Ishikawa (cell line): ENCODE measurements around the gene GALNT14.

Experiments used
- CEBPB ChIP-seq: IDR thresholded peaks from 2 replicates; pipeline ENCODE4 v1.6.1; 2012
- CREB1 ChIP-seq: IDR thresholded peaks from 2 replicates; pipeline ENCODE4 v1.6.1; 2012; ENCODE audit warnings: low read depth
- EGR1 ChIP-seq: IDR thresholded peaks from 2 replicates; pipeline ENCODE4 v1.6.1; 2012
- EP300 ChIP-seq: IDR thresholded peaks from 2 replicates; pipeline ENCODE4 v1.6.1; 2012; ENCODE audit warnings: borderline replicate concordance
- FOXM1 ChIP-seq: IDR thresholded peaks from 2 replicates; pipeline ENCODE4 v1.6.1; 2012; ENCODE audit warnings: low read depth, borderline replicate concordance
- NFIC ChIP-seq: IDR thresholded peaks from 2 replicates; pipeline ENCODE4 v1.6.1; 2012
- RAD21 ChIP-seq: IDR thresholded peaks from 2 replicates; pipeline ENCODE4 v1.6.1; 2012; ENCODE audit warnings: low read depth
- TAF1 ChIP-seq: IDR thresholded peaks from 2 replicates; pipeline ENCODE4 v1.6.1; 2012; ENCODE audit warnings: low read depth, mild to moderate bottlenecking
- TCF12 ChIP-seq: IDR thresholded peaks from 2 replicates; pipeline ENCODE4 v1.6.1; 2012; ENCODE audit warnings: low read depth
- TEAD4 ChIP-seq: IDR thresholded peaks from 2 replicates; pipeline ENCODE4 v1.6.1; 2012
- USF1 ChIP-seq: IDR thresholded peaks from 2 replicates; pipeline ENCODE4 v1.6.1; 2012
- YY1 ChIP-seq: IDR thresholded peaks from 2 replicates; pipeline ENCODE4 v1.6.1; 2012; ENCODE audit warnings: low read depth
- ZBTB7A ChIP-seq: IDR thresholded peaks from 2 replicates; pipeline ENCODE4 v1.6.1; 2012; ENCODE audit warnings: low read depth
- TF ChIP-seq, protein P1 (sequence below): IDR thresholded peaks from 2 replicates; pipeline ENCODE4 v1.6.1; 2012
- TF ChIP-seq, protein P2 (sequence below): IDR thresholded peaks from 2 replicates; pipeline ENCODE4 v1.6.1; 2012; ENCODE audit warnings: low read depth, mild to moderate bottlenecking

GALNT14 gene

DNA sequence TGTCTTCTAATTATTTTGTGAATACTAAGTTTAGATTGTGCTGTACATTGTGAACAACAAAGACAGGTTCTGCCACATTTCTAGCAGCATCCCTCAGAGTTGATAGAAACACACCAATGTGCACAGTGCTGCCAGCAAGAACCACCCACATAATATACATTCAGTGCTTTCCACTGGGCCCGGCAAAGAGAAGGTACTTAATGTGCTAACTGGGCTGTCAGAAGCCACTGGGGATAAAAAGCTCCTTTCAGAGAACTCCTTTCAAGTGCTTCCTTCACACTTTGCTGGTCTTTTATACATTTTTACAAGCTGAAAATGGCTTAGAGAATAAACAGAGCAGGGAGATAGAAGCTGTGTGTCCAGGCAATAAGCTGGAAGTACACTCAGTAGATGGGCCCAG lies 273.0 kb downstream of the GALNT14 start:
- TF ChIP-seq TEAD4 (no peak), NFIC (no peak), EP300 (no peak), CREB1 (no peak), TAF1 (no peak), USF1 (no peak), RAD21 (no peak), FOXM1 (no peak), TCF12 (no peak), ZBTB7A (no peak), CEBPB (no peak), YY1 (no peak), EGR1 (no peak)
- TF ChIP-seq, protein P1, sequence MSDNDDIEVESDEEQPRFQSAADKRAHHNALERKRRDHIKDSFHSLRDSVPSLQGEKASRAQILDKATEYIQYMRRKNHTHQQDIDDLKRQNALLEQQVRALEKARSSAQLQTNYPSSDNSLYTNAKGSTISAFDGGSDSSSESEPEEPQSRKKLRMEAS: no peak
- TF ChIP-seq, protein P2, sequence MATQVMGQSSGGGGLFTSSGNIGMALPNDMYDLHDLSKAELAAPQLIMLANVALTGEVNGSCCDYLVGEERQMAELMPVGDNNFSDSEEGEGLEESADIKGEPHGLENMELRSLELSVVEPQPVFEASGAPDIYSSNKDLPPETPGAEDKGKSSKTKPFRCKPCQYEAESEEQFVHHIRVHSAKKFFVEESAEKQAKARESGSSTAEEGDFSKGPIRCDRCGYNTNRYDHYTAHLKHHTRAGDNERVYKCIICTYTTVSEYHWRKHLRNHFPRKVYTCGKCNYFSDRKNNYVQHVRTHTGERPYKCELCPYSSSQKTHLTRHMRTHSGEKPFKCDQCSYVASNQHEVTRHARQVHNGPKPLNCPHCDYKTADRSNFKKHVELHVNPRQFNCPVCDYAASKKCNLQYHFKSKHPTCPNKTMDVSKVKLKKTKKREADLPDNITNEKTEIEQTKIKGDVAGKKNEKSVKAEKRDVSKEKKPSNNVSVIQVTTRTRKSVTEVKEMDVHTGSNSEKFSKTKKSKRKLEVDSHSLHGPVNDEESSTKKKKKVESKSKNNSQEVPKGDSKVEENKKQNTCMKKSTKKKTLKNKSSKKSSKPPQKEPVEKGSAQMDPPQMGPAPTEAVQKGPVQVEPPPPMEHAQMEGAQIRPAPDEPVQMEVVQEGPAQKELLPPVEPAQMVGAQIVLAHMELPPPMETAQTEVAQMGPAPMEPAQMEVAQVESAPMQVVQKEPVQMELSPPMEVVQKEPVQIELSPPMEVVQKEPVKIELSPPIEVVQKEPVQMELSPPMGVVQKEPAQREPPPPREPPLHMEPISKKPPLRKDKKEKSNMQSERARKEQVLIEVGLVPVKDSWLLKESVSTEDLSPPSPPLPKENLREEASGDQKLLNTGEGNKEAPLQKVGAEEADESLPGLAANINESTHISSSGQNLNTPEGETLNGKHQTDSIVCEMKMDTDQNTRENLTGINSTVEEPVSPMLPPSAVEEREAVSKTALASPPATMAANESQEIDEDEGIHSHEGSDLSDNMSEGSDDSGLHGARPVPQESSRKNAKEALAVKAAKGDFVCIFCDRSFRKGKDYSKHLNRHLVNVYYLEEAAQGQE: no peak

- TF ChIP-seq NFIC (no peak), RAD21 (peak; percentile 37; the same call in 1 of the 2 replicates)
Observed at GRCh38 chr2:30862054-30862651, 276.1 kb downstream of the GALNT14 start.

DNA sequence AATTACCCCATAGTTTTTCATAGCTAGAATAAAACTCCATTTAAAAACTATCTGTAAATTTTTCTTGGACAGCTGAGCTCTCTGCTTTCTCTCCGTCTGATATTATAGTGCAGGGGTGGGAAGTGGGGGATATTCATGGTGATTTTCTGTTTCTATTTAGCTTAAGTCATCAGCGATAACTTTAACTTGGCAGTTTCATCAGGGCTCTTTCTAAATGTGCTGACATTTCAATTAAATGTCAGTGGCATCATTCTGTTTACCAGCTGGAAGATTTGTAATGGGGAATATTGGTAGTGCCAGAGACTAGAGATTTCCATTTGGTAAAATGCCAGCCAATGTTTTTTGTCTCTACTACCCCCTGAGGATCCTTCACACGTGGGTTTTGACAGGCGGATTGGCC lies 277.5 kb downstream of the GALNT14 start:
- no peak for TF ChIP-seq TAF1
- TF ChIP-seq YY1: no peak
- no peak for TF ChIP-seq ZBTB7A
- no peak for TF ChIP-seq EP300
- TF ChIP-seq TEAD4: no peak
- no peak for TF ChIP-seq CREB1
- no peak for TF ChIP-seq TCF12
- TF ChIP-seq NFIC: no peak
- TF ChIP-seq USF1: no peak
- TF ChIP-seq, protein P1: no peak
- no peak for TF ChIP-seq CEBPB
